ENCODE results near the gene TNPO2. TPM values are rescaled to one million over a fixed set of nuclear protein-coding genes. Genes with fewer than 3 reads are reported as not detected.
"Not testable (repeated sequence)": the region's sequence is repeated elsewhere in the genome, so short reads cannot be mapped to it uniquely, and the experiment has no call there.

Gene TNPO2
- total RNA-seq, 2 experiments from 2014 or later, result 47.3 to 47.4 TPM

DNA sequence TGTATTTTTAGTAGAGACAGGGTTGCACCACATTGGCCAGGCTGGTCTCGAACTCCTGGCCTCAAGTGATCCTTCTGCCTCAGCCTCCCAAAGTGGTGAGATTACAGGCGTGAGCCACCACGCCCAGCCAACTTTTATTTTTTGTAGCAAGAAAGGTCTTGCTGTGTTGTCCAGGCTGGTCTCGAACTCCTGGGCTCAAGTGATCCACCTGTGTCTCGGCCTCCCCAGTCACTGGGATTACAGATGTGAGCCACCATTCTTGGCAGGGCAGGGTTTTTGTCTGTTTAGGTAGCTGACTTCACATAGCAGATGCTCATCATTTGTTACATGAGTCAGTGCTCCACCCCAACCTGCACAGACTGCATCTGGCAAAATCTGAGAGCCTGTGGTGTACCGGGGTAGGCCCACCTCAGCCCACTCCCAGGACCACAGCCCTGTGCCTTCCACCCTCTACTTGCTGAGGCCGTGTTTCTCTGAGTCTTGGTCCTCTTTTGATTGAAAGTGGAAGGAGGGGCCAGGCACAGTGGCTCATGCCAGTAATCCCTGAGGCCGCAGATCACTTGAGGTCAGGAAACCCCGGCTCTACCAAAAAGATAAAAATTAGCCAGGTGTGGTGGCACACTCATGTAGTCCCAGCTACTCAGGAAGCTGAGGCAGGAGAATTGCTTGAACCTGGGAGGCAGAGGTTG lies 4.2 kb upstream of the TNPO2 start:
- peaks cover 36% of the 10 kb centered on the region for H3K4me1 Mint-ChIP-seq (ENCODE audit: low read depth)
- Histone ChIP-seq H3K4me1 (ENCODE audit: insufficient read depth, low read length) (peaks cover 34% of the 10 kb centered on the region), H3K9me3 (ENCODE audit: control insufficient read depth in 1 of 2, insufficient read depth in 1 of 2, low read length in 2 of 2) (no peaks in the 10 kb centered on the region), H3K27ac (ENCODE audit: low read depth in 1 of 2, low read length in 2 of 2) (no peak overlapping the region), H3K36me3 (ENCODE audit: insufficient read depth, low read length) (peaks cover 41% of the 10 kb centered on the region), H3K27me3 (ENCODE audit: control insufficient read depth in 1 of 2, insufficient read depth in 2 of 2, low read length in 2 of 2) (no peaks in the 10 kb centered on the region), H3K4me3 (ENCODE audit: low read length) (no peak overlapping the region)
- intact Hi-C loops (cut with DNase I, micrococcal nuclease), result no loop called here
- TF ChIP-seq, protein P1, sequence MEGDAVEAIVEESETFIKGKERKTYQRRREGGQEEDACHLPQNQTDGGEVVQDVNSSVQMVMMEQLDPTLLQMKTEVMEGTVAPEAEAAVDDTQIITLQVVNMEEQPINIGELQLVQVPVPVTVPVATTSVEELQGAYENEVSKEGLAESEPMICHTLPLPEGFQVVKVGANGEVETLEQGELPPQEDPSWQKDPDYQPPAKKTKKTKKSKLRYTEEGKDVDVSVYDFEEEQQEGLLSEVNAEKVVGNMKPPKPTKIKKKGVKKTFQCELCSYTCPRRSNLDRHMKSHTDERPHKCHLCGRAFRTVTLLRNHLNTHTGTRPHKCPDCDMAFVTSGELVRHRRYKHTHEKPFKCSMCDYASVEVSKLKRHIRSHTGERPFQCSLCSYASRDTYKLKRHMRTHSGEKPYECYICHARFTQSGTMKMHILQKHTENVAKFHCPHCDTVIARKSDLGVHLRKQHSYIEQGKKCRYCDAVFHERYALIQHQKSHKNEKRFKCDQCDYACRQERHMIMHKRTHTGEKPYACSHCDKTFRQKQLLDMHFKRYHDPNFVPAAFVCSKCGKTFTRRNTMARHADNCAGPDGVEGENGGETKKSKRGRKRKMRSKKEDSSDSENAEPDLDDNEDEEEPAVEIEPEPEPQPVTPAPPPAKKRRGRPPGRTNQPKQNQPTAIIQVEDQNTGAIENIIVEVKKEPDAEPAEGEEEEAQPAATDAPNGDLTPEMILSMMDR (IDR thresholded peaks at IDR 0.05), result no peak
- POLR2A ChIA-PET, result no interaction called here
- H3K36me3 Mint-ChIP-seq (ENCODE audit: low read depth), result peaks cover 43% of the 10 kb centered on the region
- DNase-seq, result no peak
- H3K4me3 Mint-ChIP-seq, result no peak overlapping the region
- H3K27me3 Mint-ChIP-seq, result no peaks in the 10 kb centered on the region
- no peak for ATAC-seq (ENCODE audit: poor library complexity)
- no peaks in the 10 kb centered on the region for H3K9me3 Mint-ChIP-seq
- CTCF ChIA-PET, result interaction anchor here (0.7 kb wide), 1 partner anchor 862 kb away, joined by 3 read pairs; no protein-coding TSS in a partner anchor
- no peak overlapping the region for H3K27ac Mint-ChIP-seq

DNA sequence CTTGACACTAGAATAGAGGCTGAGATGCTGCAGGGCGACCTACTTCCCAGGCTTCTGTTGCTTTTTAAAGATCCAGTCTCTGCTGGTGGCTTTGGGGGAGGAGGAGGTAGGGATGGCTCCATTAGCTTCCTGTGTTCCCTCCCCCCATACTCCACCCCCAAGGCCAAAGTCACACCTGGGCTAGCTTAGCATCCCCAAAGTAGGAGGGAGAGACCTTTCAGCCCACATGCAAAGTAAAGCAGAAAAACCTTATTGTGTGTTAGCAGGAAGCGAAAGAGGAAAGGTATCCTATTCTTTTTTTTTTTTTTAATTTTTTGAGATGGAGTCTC lies 3.2 kb upstream of the TNPO2 start:
- Histone ChIP-seq H3K4me3 (ENCODE audit: low read length) (no peak overlapping the region), H3K9me3 (ENCODE audit: control insufficient read depth in 1 of 2, insufficient read depth in 1 of 2, low read length in 2 of 2) (no peaks in the 10 kb centered on the region), H3K27me3 (ENCODE audit: control insufficient read depth in 1 of 2, insufficient read depth in 2 of 2, low read length in 2 of 2) (no peaks in the 10 kb centered on the region), H3K4me1 (ENCODE audit: insufficient read depth, low read length) (peaks cover 29% of the 10 kb centered on the region), H3K36me3 (ENCODE audit: insufficient read depth, low read length) (peaks cover 37% of the 10 kb centered on the region), H3K27ac (ENCODE audit: low read depth in 1 of 2, low read length in 2 of 2) (no peak overlapping the region)
- intact Hi-C loops (cut with DNase I, micrococcal nuclease), result no loop called here
- no peak for ATAC-seq (ENCODE audit: poor library complexity)
- Mint-ChIP-seq H3K9me3 (no peaks in the 10 kb centered on the region), H3K4me1 (ENCODE audit: low read depth) (peaks cover 36% of the 10 kb centered on the region), H3K36me3 (ENCODE audit: low read depth) (peaks cover 50% of the 10 kb centered on the region), H3K4me3 (peak overlapping the region; percentile 79), H3K27ac (peak overlapping the region; percentile 40), H3K27me3 (no peaks in the 10 kb centered on the region)
- DNase-seq, result no peak
- CTCF ChIA-PET, result no interaction called here
- TF ChIP-seq, protein P1 (IDR thresholded peaks at IDR 0.05), result no peak
- POLR2A ChIA-PET, result no interaction called here

DNA sequence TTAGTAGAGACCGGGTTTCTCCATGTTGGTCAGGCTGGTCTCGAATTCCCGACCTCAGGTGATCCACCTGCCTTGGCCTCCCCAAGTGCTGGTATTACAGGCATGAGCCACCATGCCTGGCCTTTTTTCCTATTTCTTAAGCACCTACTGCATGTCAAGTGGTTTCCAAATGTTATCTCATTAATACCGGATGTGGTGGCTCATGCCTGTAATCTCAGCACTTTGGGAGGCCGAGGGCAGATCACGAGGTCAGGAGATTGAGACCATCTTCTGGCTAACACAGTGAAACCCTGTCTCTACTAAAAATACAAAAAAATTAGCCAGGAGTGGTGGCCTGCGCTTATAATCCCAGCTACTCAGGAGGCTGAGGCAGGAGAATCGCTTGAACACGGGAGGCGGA lies 1.9 kb upstream of the TNPO2 start:
- ATAC-seq (ENCODE audit: poor library complexity); H3K27me3 Mint-ChIP-seq; H3K27ac Mint-ChIP-seq; H3K9me3 Mint-ChIP-seq; H3K4me3 ChIP-seq (ENCODE audit: low read length); H3K9me3 ChIP-seq (ENCODE audit: control insufficient read depth in 1 of 2, insufficient read depth in 1 of 2, low read length in 2 of 2); H3K27ac ChIP-seq (ENCODE audit: low read depth in 1 of 2, low read length in 2 of 2); DNase-seq; intact Hi-C loops (cut with DNase I, micrococcal nuclease); H3K27me3 ChIP-seq (ENCODE audit: control insufficient read depth in 1 of 2, insufficient read depth in 2 of 2, low read length in 2 of 2); H3K4me3 Mint-ChIP-seq: not testable (repeated sequence)
- POLR2A ChIA-PET, result interaction anchor here (7.0 kb wide), 1 partner anchor 8 kb away, joined by 79 read pairs; the partner anchor contains the start of gene TRIR
- CTCF ChIA-PET, result interaction anchor here (1.0 to 4.6 kb wide), 2 partner anchors 8 to 32 kb away, joined by 3 to 38 read pairs; partner anchors contain the start of gene TRIR
- Mint-ChIP-seq H3K4me1 (ENCODE audit: low read depth) (peaks cover 45% of the 10 kb centered on the region), H3K36me3 (ENCODE audit: low read depth) (peaks cover 53% of the 10 kb centered on the region)
- peaks cover 27% of the 10 kb centered on the region for H3K36me3 ChIP-seq (ENCODE audit: insufficient read depth, low read length)
- peaks cover 36% of the 10 kb centered on the region for H3K4me1 ChIP-seq (ENCODE audit: insufficient read depth, low read length)

Measured in CD4-positive, alpha-beta T cell (primary cell).